Measurements from ENCODE around the gene DMRT1. TPM values are rescaled to one million over a fixed set of nuclear protein-coding genes. Genes with fewer than 3 reads are reported as not detected.

DMRT1 gene
- 0.08 TPM for polyA plus RNA-seq (2012; ENCODE audit: low read depth, missing spikeins)

DNA sequence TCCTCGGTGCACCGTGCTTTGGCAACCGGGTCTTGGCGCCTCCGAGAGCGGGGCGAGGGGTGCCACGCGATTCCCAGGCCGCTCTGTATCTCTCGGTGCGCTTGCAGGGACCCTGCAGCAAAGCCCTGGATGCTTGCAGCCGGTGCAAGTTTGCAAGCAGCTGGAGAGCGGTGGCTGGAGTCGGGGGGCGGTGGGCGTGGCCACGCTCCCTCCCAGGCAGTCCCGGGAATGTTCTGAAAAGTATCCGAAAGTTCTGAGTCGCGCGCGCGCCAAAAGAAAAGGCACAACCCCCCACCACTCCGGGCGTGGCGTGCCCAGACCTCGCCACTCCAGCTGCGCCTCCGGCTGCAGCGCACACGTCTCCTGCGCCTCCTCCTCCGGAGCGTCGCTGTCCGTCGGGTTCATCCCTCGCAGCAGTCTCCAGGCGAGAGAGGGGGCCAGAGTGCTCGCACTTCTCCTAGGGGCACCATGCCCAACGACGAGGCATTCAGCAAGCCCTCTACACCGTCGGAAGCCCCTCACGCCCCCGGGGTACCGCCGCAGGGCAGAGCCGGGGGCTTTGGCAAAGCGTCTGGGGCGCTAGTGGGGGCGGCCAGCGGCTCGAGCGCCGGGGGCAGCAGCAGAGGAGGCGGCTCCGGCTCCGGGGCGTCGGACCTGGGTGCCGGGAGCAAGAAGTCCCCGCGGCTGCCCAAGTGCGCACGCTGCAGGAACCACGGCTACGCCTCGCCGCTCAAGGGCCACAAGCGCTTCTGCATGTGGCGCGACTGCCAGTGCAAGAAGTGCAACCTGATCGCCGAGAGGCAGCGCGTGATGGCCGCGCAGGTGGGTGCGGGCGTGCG is at the start of gene DMRT1:
DMRT1 (plus strand) TSS at position 327 of the 839 bp plus-strand sequence; CDS start at position 469, 142 bp downstream.
- TF ChIP-seq TAF1 (IDR thresholded peaks at IDR 0.05; ENCODE audit: low read depth, low read length) (no peak), POU2F2 (IDR thresholded peaks at IDR 0.05; ENCODE audit: low read depth, low read length) (no peak), SPI1 (IDR thresholded peaks at IDR 0.05; ENCODE audit: low read depth, low read length) (no peak), PAX5 (IDR thresholded peaks at IDR 0.05; ENCODE audit: insufficient read depth, low read length, severe bottlenecking) (no peak), POLR2A (IDR thresholded peaks at IDR 0.05; ENCODE audit: low read depth, low read length) (no peak), POLR2AphosphoS5 (IDR thresholded peaks at IDR 0.05; ENCODE audit: low read depth, low read length) (no peak)
- FAIRE-seq (no peak), DNase-seq (ENCODE audit: insufficient read length, low spot score) (peak; percentile 36)

DNA sequence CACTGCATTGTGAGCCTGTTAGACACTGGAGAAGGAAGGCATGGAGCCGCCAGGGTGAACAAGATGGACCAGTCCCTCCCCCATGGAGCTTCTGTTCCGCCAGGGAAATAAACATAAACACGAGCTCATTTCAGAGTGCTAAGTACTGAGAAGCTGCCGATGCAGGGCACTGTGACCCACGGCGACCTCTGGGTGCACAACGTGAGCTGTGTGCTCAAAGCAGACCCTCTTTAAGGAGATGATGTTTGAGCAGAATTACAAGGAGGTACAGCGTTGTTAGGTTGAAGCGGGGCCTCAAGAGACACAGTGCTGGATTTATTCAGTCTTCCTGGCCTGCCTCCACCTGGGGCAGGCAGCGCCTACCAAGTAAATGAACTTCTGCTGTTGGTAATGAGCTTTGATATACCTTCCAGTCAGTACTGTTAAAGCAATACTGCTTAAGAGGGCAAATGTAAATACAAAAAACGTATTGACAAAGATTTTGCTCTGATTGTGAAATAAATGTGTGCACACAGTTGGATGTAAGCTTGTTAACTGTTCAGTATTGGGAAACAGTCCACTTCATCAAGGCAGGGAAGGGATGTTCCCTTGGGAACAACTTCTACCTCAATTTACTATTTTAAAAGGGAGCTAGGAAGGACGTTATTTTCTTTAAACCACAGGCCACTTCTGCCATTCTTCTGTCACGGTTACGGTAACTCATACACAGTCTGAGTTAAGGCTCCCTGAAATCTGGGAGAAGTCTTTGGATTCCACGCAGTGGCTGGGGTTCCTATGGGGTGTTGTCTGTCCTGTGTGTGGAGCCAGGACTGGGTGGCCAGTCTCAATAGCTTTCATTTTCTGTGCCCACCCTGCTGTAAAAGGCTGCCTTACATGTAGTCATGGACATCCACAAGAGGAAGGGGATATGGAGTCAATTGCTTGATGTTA is 48.9 kb upstream of the DMRT1 start:
- TF ChIP-seq POLR2AphosphoS5 (IDR thresholded peaks at IDR 0.05; ENCODE audit: low read depth, low read length) (no peak), POLR2A (IDR thresholded peaks at IDR 0.05; ENCODE audit: low read depth, low read length) (no peak), POU2F2 (IDR thresholded peaks at IDR 0.05; ENCODE audit: low read depth, low read length) (no peak), SPI1 (IDR thresholded peaks at IDR 0.05; ENCODE audit: low read depth, low read length) (no peak), PAX5 (IDR thresholded peaks at IDR 0.05; ENCODE audit: insufficient read depth, low read length, severe bottlenecking) (no peak), TAF1 (IDR thresholded peaks at IDR 0.05; ENCODE audit: low read depth, low read length) (no peak)
- no peak for FAIRE-seq
- no peak for DNase-seq (ENCODE audit: insufficient read length, low spot score)

DNA sequence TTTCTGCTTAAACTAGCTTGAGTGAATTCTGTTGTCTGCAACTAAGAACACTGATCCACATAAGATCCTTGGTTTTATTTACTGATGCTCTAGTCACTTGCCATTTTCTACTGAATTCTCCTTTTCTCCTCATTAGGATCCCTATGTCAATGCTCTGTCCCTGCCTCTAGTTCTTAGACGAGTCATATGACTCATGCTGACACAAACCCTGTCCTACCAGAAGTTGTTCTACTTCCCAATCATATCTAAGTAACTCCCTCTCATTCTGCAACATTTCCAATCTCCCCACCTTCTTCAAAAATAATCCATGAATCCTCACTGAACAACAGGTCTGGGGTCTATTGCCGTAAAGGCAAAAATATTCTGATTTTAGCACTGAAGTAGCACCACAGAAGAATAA is 47.1 kb upstream of the DMRT1 start:
- TF ChIP-seq PAX5 (IDR thresholded peaks at IDR 0.05; ENCODE audit: insufficient read depth, low read length, severe bottlenecking) (no peak), SPI1 (IDR thresholded peaks at IDR 0.05; ENCODE audit: low read depth, low read length) (no peak), POU2F2 (IDR thresholded peaks at IDR 0.05; ENCODE audit: low read depth, low read length) (no peak), POLR2AphosphoS5 (IDR thresholded peaks at IDR 0.05; ENCODE audit: low read depth, low read length) (no peak), TAF1 (IDR thresholded peaks at IDR 0.05; ENCODE audit: low read depth, low read length) (no peak)
- DNase-seq (ENCODE audit: insufficient read length, low spot score) (no peak), FAIRE-seq (no peak)

DNA sequence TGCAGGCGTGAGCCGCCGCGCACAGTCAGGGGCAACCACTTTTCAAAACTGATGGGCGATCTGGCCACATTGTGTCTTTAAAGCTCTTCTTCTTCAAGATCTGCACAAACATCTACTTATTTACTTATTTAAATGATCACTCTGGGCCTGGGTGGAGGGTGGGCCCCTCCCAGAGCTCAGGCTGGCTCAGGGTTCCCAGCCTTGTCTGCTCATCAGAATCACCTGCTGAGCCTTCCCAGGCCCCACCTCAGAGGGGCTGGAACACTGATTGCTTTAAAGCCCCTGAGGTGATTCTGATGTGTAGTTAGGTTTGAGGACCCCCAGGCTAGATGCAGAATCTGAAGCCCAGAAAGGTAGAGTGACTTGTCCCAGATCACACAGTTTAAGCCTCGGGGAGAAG is 45.6 kb upstream of the DMRT1 start:
- TF ChIP-seq POU2F2 (IDR thresholded peaks at IDR 0.05; ENCODE audit: low read depth, low read length), result no peak
- TF ChIP-seq POLR2A (IDR thresholded peaks at IDR 0.05; ENCODE audit: low read depth, low read length), result no peak
- no peak for TF ChIP-seq PAX5 (IDR thresholded peaks at IDR 0.05; ENCODE audit: insufficient read depth, low read length, severe bottlenecking)
- TF ChIP-seq POLR2AphosphoS5 (IDR thresholded peaks at IDR 0.05; ENCODE audit: low read depth, low read length), result no peak
- no peak for TF ChIP-seq TAF1 (IDR thresholded peaks at IDR 0.05; ENCODE audit: low read depth, low read length)
- TF ChIP-seq SPI1 (IDR thresholded peaks at IDR 0.05; ENCODE audit: low read depth, low read length), result no peak
- DNase-seq (ENCODE audit: insufficient read length, low spot score) (no peak), FAIRE-seq (no peak)

DNA sequence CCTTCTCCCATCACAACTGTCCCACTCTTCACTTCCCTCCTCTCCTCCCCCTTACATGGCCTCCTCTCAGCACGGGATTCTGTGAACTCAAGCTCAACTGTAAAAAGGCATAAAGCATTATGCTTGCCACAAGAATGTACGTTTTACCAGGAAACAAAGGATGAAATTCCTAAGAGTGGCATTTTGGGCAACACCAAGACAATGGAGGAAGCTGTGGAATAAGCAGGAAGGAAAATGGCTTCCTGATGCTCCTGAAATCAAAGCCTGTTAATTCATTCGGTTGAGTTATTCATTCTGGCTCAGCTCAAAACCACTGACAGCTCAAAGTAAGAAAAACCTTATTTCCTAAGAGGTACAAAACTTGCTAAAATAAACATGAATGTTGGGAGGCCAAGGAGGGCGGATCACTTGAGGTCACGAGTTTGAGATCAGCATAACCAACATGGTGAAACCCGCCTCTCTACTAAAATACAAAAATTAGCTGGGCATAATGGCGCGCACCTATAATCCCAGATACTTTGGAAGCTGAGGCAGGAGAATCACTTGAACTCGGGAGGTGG is 40.8 kb upstream of the DMRT1 start:
- FAIRE-seq (no peak), DNase-seq (ENCODE audit: insufficient read length, low spot score) (no peak)
- no peak for TF ChIP-seq POLR2A (IDR thresholded peaks at IDR 0.05; ENCODE audit: low read depth, low read length)
- TF ChIP-seq PAX5 (IDR thresholded peaks at IDR 0.05; ENCODE audit: insufficient read depth, low read length, severe bottlenecking), result no peak
- no peak for TF ChIP-seq POLR2AphosphoS5 (IDR thresholded peaks at IDR 0.05; ENCODE audit: low read depth, low read length)

DNA sequence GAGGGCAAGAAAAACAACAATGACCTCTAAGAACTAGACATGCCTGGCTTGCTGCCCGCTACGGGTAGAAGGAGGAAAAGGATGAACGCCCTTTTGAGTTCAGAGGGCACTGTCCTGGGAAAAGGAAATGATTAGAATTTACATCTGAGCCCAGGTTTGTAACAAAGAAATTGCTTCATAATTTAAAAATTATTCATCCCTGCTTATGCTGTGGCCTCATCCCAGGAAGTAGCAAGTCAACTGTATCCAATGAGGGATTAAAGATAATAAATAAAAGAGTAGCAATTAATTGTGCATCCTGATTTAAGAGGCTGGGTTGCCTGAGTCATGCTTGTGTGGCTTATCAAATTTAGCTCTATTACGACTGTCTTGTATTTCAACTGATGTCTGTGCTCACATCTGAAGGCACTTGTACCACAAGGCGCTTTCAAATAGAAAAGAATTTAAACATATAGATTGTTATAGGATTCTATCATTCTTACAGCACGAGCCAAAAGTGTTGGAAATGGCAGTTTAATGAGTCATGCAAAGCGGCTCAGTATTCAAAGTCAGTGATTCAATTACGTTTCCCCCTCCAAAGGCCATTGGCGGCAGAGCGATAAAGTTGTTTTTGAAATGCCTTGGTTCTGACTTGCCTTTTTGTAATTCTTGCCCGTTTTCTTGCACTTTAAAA is 40.0 kb upstream of the DMRT1 start:
- no peak for FAIRE-seq
- TF ChIP-seq POU2F2 (IDR thresholded peaks at IDR 0.05; ENCODE audit: low read depth, low read length) (no peak), POLR2AphosphoS5 (IDR thresholded peaks at IDR 0.05; ENCODE audit: low read depth, low read length) (no peak), SPI1 (IDR thresholded peaks at IDR 0.05; ENCODE audit: low read depth, low read length) (no peak), POLR2A (IDR thresholded peaks at IDR 0.05; ENCODE audit: low read depth, low read length) (no peak)
- no peak for DNase-seq (ENCODE audit: insufficient read length, low spot score)

DNA sequence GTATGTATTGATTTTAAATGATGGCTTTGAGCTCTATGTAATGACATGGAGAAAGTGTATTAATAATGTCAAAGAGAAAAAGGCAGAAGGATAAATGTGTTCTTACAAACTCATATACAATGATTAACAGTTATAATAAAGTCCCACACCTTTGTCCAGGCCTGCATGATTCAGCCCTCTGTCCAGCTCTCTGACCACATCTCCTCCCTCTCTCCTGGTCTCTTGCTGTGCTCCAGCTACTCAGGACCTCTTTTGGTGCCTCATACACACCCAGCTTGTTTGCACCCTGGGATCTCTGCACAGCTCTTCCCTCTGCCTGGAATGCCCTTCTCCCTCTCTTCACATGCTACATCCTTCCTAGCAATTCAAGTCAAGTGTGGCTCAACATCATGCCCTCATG is 37.5 kb upstream of the DMRT1 start:
- TF ChIP-seq POLR2A (IDR thresholded peaks at IDR 0.05; ENCODE audit: low read depth, low read length), result no peak
- FAIRE-seq, result no peak
- DNase-seq (ENCODE audit: insufficient read length, low spot score), result no peak

DNA sequence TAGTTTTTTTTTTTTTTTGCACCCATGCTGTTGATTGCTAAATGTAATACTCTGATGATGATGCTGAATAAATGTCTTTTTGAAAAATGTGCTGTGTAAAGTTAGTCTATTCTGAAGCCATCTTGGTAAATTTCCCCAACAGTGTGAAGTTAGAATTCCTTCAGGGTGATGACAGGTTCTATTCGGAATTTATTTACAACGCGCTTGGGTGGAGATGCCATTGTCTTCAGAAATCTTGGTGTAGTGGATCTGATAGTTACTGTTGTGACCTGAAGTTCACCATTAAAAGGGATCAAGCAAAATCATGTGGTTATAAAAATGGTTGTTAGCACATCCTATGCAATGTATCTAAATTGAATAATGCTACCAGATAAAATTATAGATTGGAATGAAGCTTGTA is 36.3 kb upstream of the DMRT1 start:
- DNase-seq (ENCODE audit: insufficient read length, low spot score) (no peak), FAIRE-seq (no peak)
- TF ChIP-seq PAX5 (IDR thresholded peaks at IDR 0.05; ENCODE audit: insufficient read depth, low read length, severe bottlenecking) (no peak), POU2F2 (IDR thresholded peaks at IDR 0.05; ENCODE audit: low read depth, low read length) (no peak), POLR2A (IDR thresholded peaks at IDR 0.05; ENCODE audit: low read depth, low read length) (no peak), SPI1 (IDR thresholded peaks at IDR 0.05; ENCODE audit: low read depth, low read length) (no peak), TAF1 (IDR thresholded peaks at IDR 0.05; ENCODE audit: low read depth, low read length) (no peak), POLR2AphosphoS5 (IDR thresholded peaks at IDR 0.05; ENCODE audit: low read depth, low read length) (no peak)
